Measurements from ENCODE around the gene KLHL2. TPM values are rescaled to one million over a fixed set of nuclear protein-coding genes. Genes with fewer than 3 reads are reported as not detected.
A peak's percentile ranks its signal among the peaks of the same experiment; 100 is the strongest.

KLHL2 gene
- total RNA-seq, 1 donor from 2014 or later = 22.1 TPM

- no peak overlapping the region for H3K27ac Mint-ChIP-seq
- no peak for TF ChIP-seq CTCF (IDR thresholded peaks at IDR 0.05; ENCODE audit: unreplicated experiment)
- no peaks in the 10 kb centered on the region for H3K27me3 Mint-ChIP-seq
Observed at GRCh38 chr4:165288639-165289422, 81.5 kb downstream of the KLHL2 start.

GRCh38 chr4:165289423-165289785, 82.0 kb downstream of the KLHL2 start:
- no peak overlapping the region for H3K4me3 Mint-ChIP-seq (ENCODE audit: low read depth)
- H3K36me3 Mint-ChIP-seq (ENCODE audit: insufficient read depth) = peaks cover 11% of the 10 kb centered on the region
- no peak for DNase-seq (ENCODE audit: low spot score, unreplicated experiment)
- H3K27ac Mint-ChIP-seq = peak overlapping the region; percentile 52
- H3K27me3 Mint-ChIP-seq = no peaks in the 10 kb centered on the region
- TF ChIP-seq CTCF (IDR thresholded peaks at IDR 0.05; ENCODE audit: unreplicated experiment) = no peak
- peaks cover 11% of the 10 kb centered on the region for H3K4me1 Mint-ChIP-seq (ENCODE audit: low read depth)
- peaks cover 4% of the 10 kb centered on the region for H3K9me3 Mint-ChIP-seq (ENCODE audit: low read depth)

More at GRCh38 chr4:165288639-165289422, 81.5 kb downstream of the KLHL2 start:
- Mint-ChIP-seq H3K4me3 (ENCODE audit: low read depth) (no peak overlapping the region), H3K36me3 (ENCODE audit: insufficient read depth) (peaks cover 14% of the 10 kb centered on the region), H3K4me1 (ENCODE audit: low read depth) (peaks cover 9% of the 10 kb centered on the region), H3K9me3 (ENCODE audit: low read depth) (peaks cover 7% of the 10 kb centered on the region)
- no peak for DNase-seq (ENCODE audit: low spot score, unreplicated experiment)

- no peak for DNase-seq (ENCODE audit: low spot score, unreplicated experiment)
- Mint-ChIP-seq H3K27ac (no peak overlapping the region), H3K4me3 (ENCODE audit: low read depth) (no peak overlapping the region), H3K36me3 (ENCODE audit: insufficient read depth) (peaks cover 5% of the 10 kb centered on the region), H3K27me3 (no peaks in the 10 kb centered on the region), H3K9me3 (ENCODE audit: low read depth) (no peaks in the 10 kb centered on the region), H3K4me1 (ENCODE audit: low read depth) (peaks cover 32% of the 10 kb centered on the region)
- no peak for TF ChIP-seq CTCF (IDR thresholded peaks at IDR 0.05; ENCODE audit: unreplicated experiment)
Observed at GRCh38 chr4:165293061-165293460, 85.7 kb downstream of the KLHL2 start.

GRCh38 chr4:165293927-165294649, 86.7 kb downstream of the KLHL2 start:
- H3K27me3 Mint-ChIP-seq = no peaks in the 10 kb centered on the region
- peaks cover 27% of the 10 kb centered on the region for H3K4me1 Mint-ChIP-seq (ENCODE audit: low read depth)
- H3K36me3 Mint-ChIP-seq (ENCODE audit: insufficient read depth) = peaks cover 7% of the 10 kb centered on the region
- no peak for TF ChIP-seq CTCF (IDR thresholded peaks at IDR 0.05; ENCODE audit: unreplicated experiment)
- DNase-seq (ENCODE audit: low spot score, unreplicated experiment) = no peak
- no peak overlapping the region for H3K4me3 Mint-ChIP-seq (ENCODE audit: low read depth)
- no peaks in the 10 kb centered on the region for H3K9me3 Mint-ChIP-seq (ENCODE audit: low read depth)
- H3K27ac Mint-ChIP-seq = peak overlapping the region; percentile 82

GRCh38 chr4:165294907-165295306, 87.5 kb downstream of the KLHL2 start:
- no peak for TF ChIP-seq CTCF (IDR thresholded peaks at IDR 0.05; ENCODE audit: unreplicated experiment)
- peaks cover 23% of the 10 kb centered on the region for H3K4me1 Mint-ChIP-seq (ENCODE audit: low read depth)

More at GRCh38 chr4:165294907-165295306, 87.5 kb downstream of the KLHL2 start:
- no peaks in the 10 kb centered on the region for H3K27me3 Mint-ChIP-seq
- DNase-seq (ENCODE audit: low spot score, unreplicated experiment) = no peak
- H3K36me3 Mint-ChIP-seq (ENCODE audit: insufficient read depth) = peaks cover 9% of the 10 kb centered on the region
- no peaks in the 10 kb centered on the region for H3K9me3 Mint-ChIP-seq (ENCODE audit: low read depth)
- peak overlapping the region; percentile 82 for H3K27ac Mint-ChIP-seq
- no peak overlapping the region for H3K4me3 Mint-ChIP-seq (ENCODE audit: low read depth)
